H1 (cell line): ENCODE results near the gene KRTCAP2. TPM values are rescaled to one million over a fixed set of nuclear protein-coding genes. Genes with fewer than 3 reads are reported as not detected.

Experiments
- CTCF ChIA-PET: fragments of 300-600 bp; sonication (Branson Sonifier 250); formaldehyde crosslinking; loops from one replicate; lab custom pipeline; 2021; ENCODE audit not compliant: partially characterized antibody; lab: Charles Lee
- POLR2A ChIA-PET: fragments of 300-600 bp; sonication (Branson Sonifier 250); formaldehyde crosslinking; loops from one replicate; lab custom pipeline; 2021; ENCODE audit warnings: inconsistent platforms; ENCODE audit not compliant: partially characterized antibody; lab: Charles Lee
- DNase-seq, 2 experiments: peaks; one replicate each; pipeline versions ENCODE4 v3.0.0 to v3.0.0-alpha.2; 2010 to 2022; ENCODE audit warnings: low spot score in 2 of 2, low read depth in 1 of 2, mixed read lengths in 1 of 2
- FAIRE-seq: peaks from 2 replicates; lab custom pipeline; 2011; peaks lifted over from hg19 to GRCh38; lab: Jason Lieb, UNC
- H2AFZ ChIP-seq: 2 replicates; pipeline ENCODE4 v1.8.1; 2012; ENCODE audit warnings: low read length, inconsistent platforms
- H2AK5ac ChIP-seq: 2 replicates; pipeline ENCODE4 v1.6.1; 2013; ENCODE audit warnings: low read depth, low read length
- H2BK120ac ChIP-seq: replicated peaks from 2 replicates; pipeline ENCODE3; 2013; ENCODE audit warnings: low read depth, low read length, inconsistent platforms
- H2BK12ac ChIP-seq: 2 replicates; pipeline ENCODE4 v1.6.1; 2013; ENCODE audit warnings: low read depth, low read length
- H2BK15ac ChIP-seq: 2 replicates; pipeline ENCODE4 v1.6.1; 2013; ENCODE audit warnings: low read length
- H2BK20ac ChIP-seq: 2 replicates; pipeline ENCODE4 v1.6.1; 2013; ENCODE audit warnings: low read length
- H2BK5ac ChIP-seq: 2 replicates; pipeline ENCODE4 v1.6.1; 2013; ENCODE audit warnings: low read depth, low read length
- H3K14ac ChIP-seq: 2 replicates; pipeline ENCODE4 v1.6.1; 2013; ENCODE audit warnings: inconsistent platforms; ENCODE audit not compliant: insufficient read length
- H3K18ac ChIP-seq: 2 replicates; pipeline ENCODE4 v1.6.1; 2013; ENCODE audit warnings: low read length; ENCODE audit errors: extremely low read depth
- H3K23ac ChIP-seq: 2 replicates; pipeline ENCODE4 v1.6.1; 2013; ENCODE audit warnings: inconsistent platforms; ENCODE audit not compliant: insufficient read length
- H3K23me2 ChIP-seq: 2 replicates; pipeline ENCODE4 v1.6.1; 2013; ENCODE audit warnings: low read depth, low read length
- H3K27ac ChIP-seq: 2 replicates; pipeline ENCODE4 v1.6.1; 2011; ENCODE audit warnings: low read depth, low read length, inconsistent platforms
- H3K27me3 ChIP-seq, 4 experiments: replicated peaks in 1 of 4; 1 replicate in 1 of 4; 2 replicates in 3 of 4; pipeline versions ENCODE4 v1.6.1 to v1.8.1; 2011 to 2013; ENCODE audit warnings: low read length in 3 of 4, mild to moderate bottlenecking in 3 of 4, inconsistent platforms in 2 of 4, mixed read lengths in 2 of 4, moderate library complexity in 1 of 4; ENCODE audit not compliant: control insufficient read depth in 3 of 4, insufficient read depth in 3 of 4; ENCODE audit errors: extremely low read depth in 1 of 4
- H3K36me3 ChIP-seq, 4 experiments: 2 replicates each; pipeline versions ENCODE4 v1.6.1 to v1.8.1; 2011 to 2013; ENCODE audit warnings: mild to moderate bottlenecking in 4 of 4, low read length in 3 of 4, moderate library complexity in 2 of 4, control low read depth in 1 of 4, inconsistent platforms in 1 of 4; ENCODE audit not compliant: insufficient read depth in 4 of 4, control insufficient read depth in 2 of 4
- H3K4ac ChIP-seq: replicated peaks from 2 replicates; pipeline ENCODE3; 2013; ENCODE audit warnings: low read length, low read depth, mixed read lengths, inconsistent platforms; ENCODE audit not compliant: insufficient read length
- H3K4me1 ChIP-seq, 4 experiments: replicated peaks in 1 of 4; 1 replicate in 1 of 4; 2 replicates in 3 of 4; pipeline versions ENCODE4 v1.6.1 to v1.8.1; 2011 to 2013; ENCODE audit warnings: low read length in 3 of 4, inconsistent platforms in 2 of 4, mixed read lengths in 1 of 4; ENCODE audit not compliant: insufficient read depth in 4 of 4, control insufficient read depth in 3 of 4
- H3K4me2 ChIP-seq, 2 experiments: 2 replicates each; pipeline versions ENCODE4 v1.6.1 to v1.8.1; 2011 to 2013; ENCODE audit warnings: low read depth in 2 of 2, low read length in 2 of 2, control low read depth in 1 of 2, inconsistent platforms in 1 of 2, mild to moderate bottlenecking in 1 of 2; ENCODE audit not compliant: insufficient read depth in 1 of 2
- H3K4me3 ChIP-seq, 4 experiments: fragments of 200-600, 300-600 bp in 1 of 4; sonication (generic), shearing (Covaris generic), sonication (Bioruptor Twin) in 1 of 4; 2 replicates each; pipeline versions ENCODE4 v1.5.1 to v1.8.1; 2011 to 2016; ENCODE audit warnings: low read length in 4 of 4, low read depth in 3 of 4, control low read depth in 2 of 4, inconsistent platforms in 2 of 4, mild to moderate bottlenecking in 2 of 4, mixed read lengths in 1 of 4, moderate library complexity in 1 of 4; ENCODE audit not compliant: insufficient read depth in 2 of 4; ENCODE audit errors: extremely low read depth in 1 of 4
- H3K56ac ChIP-seq: replicated peaks from 2 replicates; pipeline ENCODE3; 2013; ENCODE audit warnings: low read depth, mild to moderate bottlenecking, mixed read lengths, low read length, inconsistent platforms; ENCODE audit not compliant: insufficient read length
- H3K79me1 ChIP-seq: 2 replicates; pipeline ENCODE4 v1.6.1; 2013; ENCODE audit warnings: low read depth, low read length, control low read depth
- H3K79me2 ChIP-seq, 2 experiments: 2 replicates each; pipeline versions ENCODE4 v1.6.1 to v1.8.1; 2012 to 2013; ENCODE audit warnings: low read length in 2 of 2, mild to moderate bottlenecking in 2 of 2, inconsistent platforms in 1 of 2; ENCODE audit not compliant: insufficient read depth in 2 of 2, control insufficient read depth in 1 of 2
- H3K9ac ChIP-seq, 4 experiments: replicated peaks in 1 of 4; 1 replicate in 1 of 4; 2 replicates in 3 of 4; pipeline versions ENCODE4 v1.6.1 to v1.8.1; 2011 to 2013; ENCODE audit warnings: low read depth in 3 of 4, low read length in 3 of 4, control low read depth in 2 of 4, mild to moderate bottlenecking in 2 of 4, moderate library complexity in 2 of 4, inconsistent platforms in 1 of 4; ENCODE audit errors: extremely low read depth in 1 of 4
- H3K9me3 ChIP-seq, 2 experiments: 2 replicates each; pipeline versions ENCODE4 v1.6.1 to v1.8.1; 2012 to 2013; ENCODE audit warnings: mild to moderate bottlenecking in 2 of 2, moderate library complexity in 2 of 2, control low read depth in 1 of 2, inconsistent platforms in 1 of 2, low read depth in 1 of 2, low read length in 1 of 2, mixed read lengths in 1 of 2; ENCODE audit not compliant: insufficient read depth in 2 of 2
- H4K20me1 ChIP-seq, 2 experiments: replicated peaks in 1 of 2; 2 replicates each; pipeline versions ENCODE3 to v1.8.1; 2011 to 2013; ENCODE audit warnings: inconsistent platforms in 2 of 2, low read length in 2 of 2, mild to moderate bottlenecking in 1 of 2; ENCODE audit not compliant: insufficient read depth in 2 of 2, control insufficient read depth in 1 of 2
- H4K5ac ChIP-seq: 2 replicates; pipeline ENCODE4 v1.6.1; 2013; ENCODE audit warnings: low read length, low read depth, mixed read lengths, inconsistent platforms; ENCODE audit not compliant: insufficient read length
- H4K8ac ChIP-seq: 2 replicates; pipeline ENCODE4 v1.8.0; 2013; ENCODE audit warnings: mild to moderate bottlenecking, moderate library complexity, low read length, inconsistent platforms; ENCODE audit not compliant: insufficient read depth; ENCODE audit errors: extremely low read depth
- H4K91ac ChIP-seq: replicated peaks from 2 replicates; pipeline ENCODE3; 2013; ENCODE audit warnings: low read length, mixed read lengths, inconsistent platforms; ENCODE audit not compliant: insufficient read length
- CBX8 ChIP-seq: fragments of 300-800, 300-1000 bp; sonication (generic); IDR thresholded peaks from 2 replicates; pipeline ENCODE4 v1.7.1; 2016; ENCODE audit warnings: low read depth, low read length, borderline replicate concordance
- KDM4A ChIP-seq: IDR thresholded peaks from one replicate; pipeline ENCODE4 v1.7.1; 2012; ENCODE audit warnings: low read depth, mild to moderate bottlenecking, moderate library complexity, low read length, inconsistent platforms; ENCODE audit not compliant: severe bottlenecking
- POLR2A ChIP-seq, 2 experiments: IDR thresholded peaks; 1 replicate in 1 of 2; 2 replicates in 1 of 2; pipeline ENCODE4 v1.6.1; 2011; ENCODE audit warnings: low read depth in 2 of 2, low read length in 2 of 2, mild to moderate bottlenecking in 2 of 2; ENCODE audit errors: control extremely low read depth in 1 of 2
- SIRT6 ChIP-seq: IDR thresholded peaks from one replicate; pipeline ENCODE4 v1.7.1; 2012; ENCODE audit warnings: low read length, inconsistent platforms
- WGBS, 2 experiments: shearing (Covaris generic) in 1 of 2; methylation state at CpG; one replicate each; pipeline versions ENCODE4 v1.1.6 to v1.1.7; 2013 to 2015; ENCODE audit warnings: low lambda C conversion rate in 2 of 2, mixed read lengths in 2 of 2, inconsistent platforms in 1 of 2, low coverage in 1 of 2, missing lambda C conversion rate in 1 of 2; ENCODE audit not compliant: insufficient replicate concordance in 2 of 2, insufficient coverage in 1 of 2, insufficient read length in 1 of 2; ENCODE audit errors: extremely low coverage in 1 of 2, missing lambda C conversion rate in 1 of 2; 5-methylcytosine and 5-hydroxymethylcytosine counted together
- polyA plus RNA-seq, 7 experiments: library from polyadenylated mRNA; depleted of rRNA in 3 of 7; stranded (reverse) in 5 of 7; unstranded in 2 of 7; fragments of >200 nt in 5 of 7; fragments of 200-250 nt in 2 of 7; gene quantifications; 1 replicate in 5 of 7; 2 replicates in 1 of 7; 4 replicates in 1 of 7; pipeline versions ENCODE4 v1.2.1 to v1.2.3, GENCODE V29; 2011 to 2013; ENCODE audit warnings: missing spikeins in 2 of 7, mixed read lengths in 2 of 7
- total RNA-seq: library from RNA; stranded (reverse); fragmentation: NEBNext Ultra II Directional; extraction: Animal tissue kit (Norgen Biotek cat#: 25700); gene quantifications from 2 replicates; pipeline ENCODE4 v1.2.1, GENCODE V29; 2021

The KRTCAP2 gene
- total and polyA plus RNA-seq, 2 of the 8 experiments (the other 6 are each of a cell fraction or from before 2014, with no cell fraction given) = 146 to 317 TPM

- Histone ChIP-seq H2BK120ac (no peak overlapping the region), H3K56ac (no peak overlapping the region), H3K79me1 (no peaks in the 10 kb centered on the region), H3K36me3 (peaks cover 0 to 7% (median 2%) of the 10 kb centered on the region in 4 experiments; a peak in 2 of 8 replicates), H2BK20ac (no peak overlapping the region), H2BK12ac (no peak overlapping the region), H3K18ac (peak overlapping the region; percentile 78), H3K4ac (no peak overlapping the region), H3K4me3 (peak overlapping the region; percentile 86 to 95 (median 94)), H2AFZ (peak overlapping the region; percentile 59; the same call in 1 of the 2 replicates), H3K23me2 (peaks cover 17% of the 10 kb centered on the region), H4K20me1 (peaks cover 0 to 4% of the 10 kb centered on the region in 2 experiments), H3K23ac (no peak overlapping the region), H3K9ac (peak overlapping the region; percentile 80 to 94 (median 86)), H2BK5ac (peak overlapping the region; percentile 91), H3K27ac (peak overlapping the region; percentile 85), H4K5ac (peak overlapping the region; percentile 7), H4K91ac (peak overlapping the region; percentile 29), H3K4me2 (peak overlapping the region; percentile 91 to 99), H3K27me3 (peaks cover 0 to 3% (median 0%) of the 10 kb centered on the region in 4 experiments; a peak in 2 of 7 replicates), H2AK5ac (no peak overlapping the region), H3K9me3 (no peaks in the 10 kb centered on the region), H3K79me2 (no peaks in the 10 kb centered on the region), H4K8ac (peak overlapping the region; percentile 99; the same call in 1 of the 2 replicates), H3K4me1 (peaks cover 3 to 20% (median 12%) of the 10 kb centered on the region in 4 experiments), H3K14ac (no peak overlapping the region), H2BK15ac (no peak overlapping the region)
- 2% methylated on average over 13 of the region's 13 CpGs; no CpG with 5 or more reads in 1 of the 2 experiments for WGBS, 2 experiments
- ChIA-PET CTCF (interaction anchor here (1.1 to 5.7 kb wide), 7 partner anchors 16 to 124 kb away, joined by 3 to 62 read pairs (median 5); no protein-coding TSS in a partner anchor), POLR2A (interaction anchor here (0.7 to 19.4 kb wide), 13 partner anchors 8 to 114 kb away, joined by 3 to 512 read pairs (median 6); partner anchors contain the start of genes KRTCAP2, SCAMP3 and TRIM46)
- DNase-seq = no peak
- no peak for FAIRE-seq
- TF ChIP-seq SIRT6 = no peak
- no peak for TF ChIP-seq CBX8
- TF ChIP-seq KDM4A = no peak
- TF ChIP-seq POLR2A (IDR thresholded peaks at IDR 0.05; ENCODE audit: control extremely low read depth in 1 of 2, low read depth in 2 of 2, low read length in 2 of 2) = peak in 1 of 2 experiments; percentile 2; a peak in 1 of 3 replicates
Measured at GRCh38 chr1:155209312-155209721, 36.2 kb upstream of the KRTCAP2 start.
